HG02973 (cell line): ENCODE data around the gene LOXL1.
"Not testable (repeated sequence)": the region's sequence is repeated elsewhere in the genome, so short reads cannot be mapped to it uniquely, and the experiment has no call there.

Experiments used
- ATAC-seq: cut with Tn5 transposase; IDR thresholded peaks from one replicate; pipeline ENCODE4 v1.9.1; 2021; ENCODE audit warnings: moderate library complexity; ENCODE audit not compliant: unreplicated experiment

Gene LOXL1

DNA sequence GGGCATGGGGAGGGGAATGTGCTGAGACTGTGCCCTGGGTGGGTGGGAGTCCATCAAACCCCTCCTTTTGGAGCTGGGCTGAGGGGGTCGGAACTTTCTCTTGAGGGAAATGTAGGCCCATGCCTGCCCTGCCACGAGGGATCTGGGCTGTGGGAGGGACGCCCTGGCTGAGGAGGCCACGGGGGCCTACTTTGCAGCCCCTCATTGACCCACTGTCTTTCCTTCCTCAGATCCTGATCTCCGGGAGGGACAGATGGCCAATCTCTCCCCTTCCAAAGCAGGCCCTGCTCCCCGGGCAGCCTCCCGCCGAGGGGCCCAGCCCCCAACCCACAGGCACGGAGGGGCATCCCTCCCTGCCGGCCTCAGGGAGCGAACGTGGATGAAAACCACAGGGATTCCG is 25.3 kb downstream of the LOXL1 start:
- ATAC-seq, result no peak

- no peak for ATAC-seq
These were observed 26.1 kb downstream of the LOXL1 start for GRCh38 chr15:73952171-73952912.

DNA sequence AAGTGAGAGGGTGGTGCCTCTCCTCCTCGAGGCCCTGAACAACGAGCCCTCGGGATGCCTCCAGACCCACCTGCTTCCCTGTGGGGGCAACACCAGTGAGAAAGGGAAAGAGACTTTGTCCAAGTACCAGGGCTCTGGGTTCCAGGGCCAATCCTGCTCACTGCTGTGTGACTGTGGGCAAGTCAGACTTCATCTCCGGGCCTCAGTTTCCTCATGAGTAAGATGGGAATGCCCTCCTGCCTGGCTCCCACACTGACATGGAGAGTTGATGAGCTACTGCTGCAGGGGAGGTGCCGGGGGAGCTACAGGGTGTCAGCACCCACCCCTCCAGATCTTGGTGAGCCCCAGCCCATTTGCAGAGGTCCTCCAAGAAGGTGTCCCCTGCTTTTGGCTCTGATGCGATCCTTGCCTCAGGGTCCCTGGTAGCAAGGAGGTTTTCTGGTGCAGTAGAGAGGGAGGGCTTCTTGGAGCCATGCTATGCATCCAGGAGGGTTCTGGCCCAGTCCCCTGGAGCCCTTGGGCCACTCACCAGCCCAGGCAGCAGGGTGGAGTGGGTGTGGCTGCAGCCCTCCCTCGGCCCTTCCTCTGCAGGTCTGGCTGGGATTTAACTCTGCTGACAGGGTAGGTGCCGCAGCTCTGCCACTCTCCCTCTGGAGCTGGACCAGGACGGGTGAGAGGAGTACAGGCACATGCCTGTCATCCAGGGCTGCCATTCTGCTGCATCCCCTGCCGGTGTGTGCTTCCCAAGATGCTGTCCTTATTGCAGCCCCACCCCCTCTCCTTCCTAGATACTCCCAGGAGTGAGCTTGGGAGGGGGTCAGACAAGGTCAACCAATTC is 26.9 kb downstream of the LOXL1 start:
- ATAC-seq, result no peak

DNA sequence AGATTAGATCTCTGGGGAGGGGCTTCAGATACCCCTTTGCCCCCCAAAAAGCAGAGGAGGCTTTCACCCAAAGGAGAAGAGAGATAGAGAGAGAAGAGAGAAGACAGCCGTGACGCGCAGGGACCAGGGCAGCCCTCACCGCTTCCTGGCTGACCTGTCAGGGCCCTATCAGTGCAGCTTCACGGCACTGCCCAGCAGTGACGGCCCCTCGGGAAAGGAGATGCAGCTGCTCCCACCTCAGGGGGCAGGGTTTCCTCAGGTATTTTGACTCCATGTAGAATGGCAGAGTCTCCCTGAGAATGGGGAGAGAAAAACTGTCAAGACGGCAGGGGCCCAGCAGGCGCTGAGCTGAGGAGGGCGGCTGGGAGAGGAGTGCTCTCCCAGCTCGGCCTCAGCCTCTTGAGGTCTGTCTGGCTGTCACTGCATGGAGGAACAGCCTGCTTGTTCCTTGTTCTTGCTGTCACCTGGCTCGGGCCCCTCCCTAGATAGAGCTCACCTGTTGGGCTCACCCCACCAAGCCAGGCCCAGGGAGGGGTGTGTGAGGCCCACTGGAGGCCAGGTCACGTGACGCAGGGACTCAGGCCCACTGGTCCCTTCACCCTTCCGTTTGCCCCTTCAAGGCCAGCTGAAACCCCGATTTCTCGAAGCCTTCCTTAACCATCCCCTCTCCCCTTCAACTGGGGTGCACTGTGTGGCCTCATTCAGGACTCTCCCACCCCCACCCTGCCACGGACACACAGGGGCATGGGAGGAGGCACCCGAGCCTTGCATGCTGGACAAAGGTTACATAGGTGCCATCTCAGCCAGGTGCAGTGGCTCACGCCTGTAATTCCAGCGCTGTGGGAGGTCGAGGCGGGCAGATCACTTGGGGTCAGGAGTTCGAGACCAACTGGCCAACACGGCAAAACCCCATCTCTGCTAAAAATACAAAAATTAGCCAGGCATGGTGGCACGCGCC is 28.2 kb downstream of the LOXL1 start:
- ATAC-seq, result no peak

DNA sequence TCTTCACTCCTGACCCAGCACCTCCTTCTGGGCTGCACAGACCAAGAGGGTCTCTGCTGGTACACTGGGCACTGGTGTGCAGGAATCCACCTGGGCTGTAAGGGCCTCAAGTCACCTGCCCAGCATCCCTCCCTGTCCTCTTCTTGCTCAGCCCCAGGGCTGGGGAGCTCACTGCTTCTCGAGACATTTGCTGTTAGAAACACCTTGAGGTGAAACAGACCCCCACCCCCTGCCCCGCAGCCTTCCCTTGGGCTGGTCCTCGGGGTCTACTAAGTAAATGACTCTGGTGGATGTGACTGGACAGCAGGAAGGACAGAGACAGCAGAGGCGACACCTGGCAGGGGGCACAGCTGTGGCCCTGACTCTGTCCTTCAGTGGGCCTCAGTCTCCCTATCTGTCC is 29.1 kb downstream of the LOXL1 start:
- no peak for ATAC-seq

GRCh38 chr15:73955861-73956742 is 29.8 kb downstream of the LOXL1 start:
- ATAC-seq, result no peak

- no peak for ATAC-seq
These were observed 30.5 kb downstream of the LOXL1 start for GRCh38 chr15:73956743-73957135.

DNA sequence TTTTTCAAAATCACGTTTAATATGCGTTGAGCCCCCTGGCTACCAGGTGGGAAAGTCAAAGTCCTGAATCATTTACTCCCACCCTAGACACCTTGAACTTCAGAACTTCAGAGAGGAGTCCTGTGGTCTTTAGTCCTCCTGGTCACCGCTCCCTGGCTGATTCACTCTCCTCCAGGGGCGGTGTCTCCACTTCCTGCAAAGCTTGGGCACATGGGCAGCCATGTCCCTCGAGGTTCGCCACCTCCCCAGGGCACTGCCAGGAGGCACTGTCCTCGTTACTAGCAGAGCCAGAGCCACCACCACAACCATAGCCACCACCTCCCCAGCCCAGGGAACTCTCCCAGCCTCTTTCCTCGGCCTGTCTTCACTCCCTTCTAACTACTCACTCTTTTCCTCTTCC is 31.0 kb downstream of the LOXL1 start:
- no peak for ATAC-seq

DNA sequence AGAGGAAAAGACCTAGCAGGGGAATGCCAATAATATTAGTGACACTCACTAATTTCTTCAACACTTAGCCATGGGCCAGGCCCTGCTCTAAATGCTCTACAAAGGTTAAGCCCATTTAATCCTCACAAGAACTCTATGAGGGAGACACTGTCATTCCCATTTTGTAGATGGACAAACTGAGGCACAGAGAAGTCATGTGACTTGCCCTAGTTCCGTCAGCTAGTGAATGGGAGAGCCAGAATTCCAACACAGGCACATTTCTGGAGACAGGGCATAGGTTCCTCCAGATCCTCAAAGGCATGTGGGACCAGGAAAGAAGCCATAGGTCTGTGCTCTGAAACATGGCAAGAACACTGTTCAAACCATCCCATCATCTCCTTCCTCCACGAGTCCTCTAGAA is 31.5 kb downstream of the LOXL1 start:
- no peak for ATAC-seq

- ATAC-seq, result no peak
These were observed 32.8 kb downstream of the LOXL1 start for GRCh38 chr15:73959012-73959581.

DNA sequence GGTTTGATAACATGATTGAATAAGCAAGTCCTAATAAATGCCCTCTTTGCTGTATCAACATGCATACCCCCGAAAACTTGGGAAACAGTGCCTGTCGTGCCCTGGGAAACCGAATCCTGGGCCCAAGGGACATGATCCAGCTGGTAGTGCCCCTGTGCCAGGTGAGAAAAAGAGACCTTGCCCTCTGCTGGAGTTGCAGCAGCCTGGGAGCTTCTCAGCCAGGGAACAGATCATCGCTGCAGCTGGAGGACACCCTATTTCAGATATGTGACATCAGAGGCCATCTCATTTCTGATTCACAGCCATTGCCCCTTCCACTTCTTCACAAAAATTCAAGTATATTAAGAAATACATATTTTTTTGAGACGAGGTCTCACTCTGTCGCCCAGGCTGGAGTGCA is 33.5 kb downstream of the LOXL1 start:
- ATAC-seq, result no peak

DNA sequence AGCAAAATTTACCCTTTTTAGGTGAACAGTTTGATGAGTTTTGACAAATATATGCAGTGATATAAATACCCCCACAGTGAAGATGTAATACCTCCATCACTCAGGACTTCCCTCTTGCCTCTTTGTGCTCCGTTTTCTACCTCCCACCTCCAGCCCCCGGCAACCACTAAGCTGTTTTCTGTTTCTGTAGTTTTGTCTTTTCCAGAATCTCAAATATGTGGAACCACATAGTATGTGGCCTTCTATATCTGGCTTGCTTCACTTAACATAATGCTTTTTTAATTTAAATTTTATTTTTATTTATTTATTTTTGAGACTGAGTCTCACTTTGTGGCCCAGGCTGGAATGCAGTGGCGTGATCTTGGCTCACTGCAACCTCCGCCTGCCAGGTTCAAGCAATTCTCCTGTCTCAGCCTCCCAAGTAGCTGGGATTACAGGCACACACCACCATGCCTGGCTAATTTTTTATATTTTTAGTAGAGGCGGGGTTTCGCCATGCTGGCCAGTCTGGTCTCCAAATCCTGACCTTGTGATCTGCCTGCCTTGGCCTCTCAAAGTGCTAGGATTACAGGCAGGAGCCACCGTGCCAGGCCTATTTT is 34.3 kb downstream of the LOXL1 start:
- not testable (repeated sequence) for ATAC-seq

DNA sequence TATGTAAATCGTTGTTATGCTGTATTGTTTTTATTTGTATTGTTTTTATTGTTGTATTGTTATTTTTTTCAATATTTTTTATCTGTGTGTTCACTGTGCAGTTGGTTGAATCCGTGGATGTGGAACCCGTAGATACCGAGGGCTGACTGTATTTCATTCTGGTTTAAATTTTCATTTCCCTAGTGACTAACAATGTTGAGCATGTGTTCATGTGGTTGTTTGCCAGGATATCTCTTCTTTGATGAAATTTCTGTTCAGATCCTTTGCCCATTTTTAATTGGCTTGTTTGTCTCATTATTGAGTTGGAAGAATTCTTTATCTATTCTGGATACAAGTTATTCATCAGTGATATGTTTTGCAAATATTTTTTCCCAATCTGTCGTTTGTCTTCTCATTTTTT is 36.2 kb downstream of the LOXL1 start:
- ATAC-seq, result no peak

GRCh38 chr15:73964736-73965093 is 38.5 kb downstream of the LOXL1 start:
- peak; percentile 56 for ATAC-seq

- peak; percentile 22 for ATAC-seq
These were observed 39.0 kb downstream of the LOXL1 start for GRCh38 chr15:73965094-73965757.

GRCh38 chr15:73965758-73966113 is 39.5 kb downstream of the LOXL1 start:
- no peak for ATAC-seq

DNA sequence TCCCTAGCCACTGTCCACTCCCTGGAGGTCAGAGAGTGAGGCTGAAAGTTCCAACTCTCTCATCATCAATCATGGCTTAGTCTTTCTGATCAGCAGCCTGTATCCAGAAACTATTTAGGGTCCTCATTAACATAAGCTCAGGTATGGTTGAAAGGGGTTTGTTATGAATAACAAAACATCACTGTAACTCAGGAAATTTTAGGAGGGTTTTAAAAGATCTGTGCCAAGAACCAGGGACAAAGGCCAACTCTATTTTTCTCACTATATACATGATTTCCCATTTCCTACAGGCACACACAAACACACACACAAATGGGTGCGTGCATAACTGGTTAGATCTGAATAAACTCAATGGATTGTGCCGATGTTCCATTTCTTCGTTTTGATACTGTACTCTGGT is 42.2 kb downstream of the LOXL1 start:
- no peak for ATAC-seq

DNA sequence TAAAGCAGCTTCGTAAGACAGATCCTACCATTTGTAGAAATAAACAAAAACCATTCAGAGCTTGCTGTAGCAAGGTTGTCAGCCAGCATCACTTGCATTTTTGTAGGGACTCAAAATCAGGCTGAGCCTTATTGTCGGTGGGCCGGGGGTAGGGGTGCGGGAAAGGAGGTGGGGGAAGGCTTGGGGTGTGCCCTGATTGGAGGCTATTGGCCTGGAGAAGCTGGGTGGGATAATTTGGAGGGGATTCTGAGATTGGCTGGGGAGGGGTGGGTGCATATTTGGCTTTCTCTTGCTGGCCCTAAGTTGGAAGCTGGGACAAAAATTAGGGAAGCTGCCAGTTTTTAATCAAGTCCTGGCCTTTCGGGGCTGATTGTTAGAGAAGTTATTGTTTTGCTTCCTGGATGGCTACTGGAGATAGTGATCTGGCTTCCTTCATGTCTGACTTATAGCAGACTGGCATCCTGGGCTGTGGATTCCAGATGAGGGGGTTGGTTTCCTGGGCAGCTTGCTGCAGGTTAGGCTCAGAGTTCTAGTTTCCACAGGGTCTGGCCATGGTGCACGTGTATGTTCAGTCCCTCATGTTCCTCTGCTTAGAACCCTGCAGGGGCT is 43.0 kb downstream of the LOXL1 start:
- ATAC-seq, result no peak
